ENCODE results near the gene RXRA.

Gene RXRA

GRCh38 chr9:134355561-134356279 is 29.5 kb downstream of the RXRA start:
- DNase-seq: no peak

DNA sequence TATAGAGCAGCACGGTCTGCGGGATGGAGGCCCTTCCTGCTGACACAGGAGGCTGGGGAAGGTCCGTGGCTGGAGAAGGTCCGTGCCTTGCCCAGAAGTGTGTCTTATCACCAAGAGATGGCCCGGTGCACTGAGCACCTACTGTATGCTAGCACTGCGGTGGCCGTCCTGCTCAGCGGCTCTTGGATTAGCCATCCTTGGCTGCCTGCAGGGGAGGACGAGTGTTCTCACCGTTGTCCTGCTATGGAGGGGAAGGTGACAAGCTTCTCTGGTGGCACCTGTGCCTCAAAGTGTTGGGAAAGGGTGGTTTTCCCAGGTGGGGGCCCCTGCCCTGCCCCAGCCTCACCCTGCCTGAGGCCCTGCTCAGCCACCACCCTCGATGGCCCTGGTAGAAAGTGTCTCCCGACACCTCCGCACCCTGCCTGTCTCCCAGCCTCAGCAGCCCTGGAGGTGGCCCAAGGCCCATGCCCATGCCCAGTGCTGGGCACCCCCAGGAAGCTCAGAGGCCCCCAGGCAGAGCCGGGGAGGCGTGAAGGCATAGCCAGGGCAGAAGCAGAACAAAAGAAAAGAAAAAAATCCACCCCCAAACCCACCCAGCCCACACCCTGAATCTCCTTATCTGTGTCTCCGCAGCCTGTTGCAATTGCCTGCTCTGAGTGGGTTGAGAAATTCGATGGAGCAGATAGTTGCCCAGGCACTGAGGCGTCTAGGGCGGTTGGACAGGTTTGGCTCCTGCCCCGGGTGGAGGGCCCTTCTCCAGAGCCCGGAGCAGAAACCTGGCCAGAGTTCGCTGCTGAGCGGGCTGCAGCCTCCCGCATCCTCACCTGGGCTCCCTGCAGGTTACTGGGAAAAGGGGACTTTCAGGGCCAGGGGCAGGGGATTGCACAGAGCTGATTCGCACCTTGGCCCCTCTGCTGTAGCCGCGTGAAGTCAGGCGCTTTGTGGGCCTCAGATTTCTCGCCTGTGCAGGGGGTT is 30.5 kb downstream of the RXRA start:
- no peak for DNase-seq

- DNase-seq: no peak
Measured at GRCh38 chr9:134357631-134358025, 31.4 kb downstream of the RXRA start.

DNA sequence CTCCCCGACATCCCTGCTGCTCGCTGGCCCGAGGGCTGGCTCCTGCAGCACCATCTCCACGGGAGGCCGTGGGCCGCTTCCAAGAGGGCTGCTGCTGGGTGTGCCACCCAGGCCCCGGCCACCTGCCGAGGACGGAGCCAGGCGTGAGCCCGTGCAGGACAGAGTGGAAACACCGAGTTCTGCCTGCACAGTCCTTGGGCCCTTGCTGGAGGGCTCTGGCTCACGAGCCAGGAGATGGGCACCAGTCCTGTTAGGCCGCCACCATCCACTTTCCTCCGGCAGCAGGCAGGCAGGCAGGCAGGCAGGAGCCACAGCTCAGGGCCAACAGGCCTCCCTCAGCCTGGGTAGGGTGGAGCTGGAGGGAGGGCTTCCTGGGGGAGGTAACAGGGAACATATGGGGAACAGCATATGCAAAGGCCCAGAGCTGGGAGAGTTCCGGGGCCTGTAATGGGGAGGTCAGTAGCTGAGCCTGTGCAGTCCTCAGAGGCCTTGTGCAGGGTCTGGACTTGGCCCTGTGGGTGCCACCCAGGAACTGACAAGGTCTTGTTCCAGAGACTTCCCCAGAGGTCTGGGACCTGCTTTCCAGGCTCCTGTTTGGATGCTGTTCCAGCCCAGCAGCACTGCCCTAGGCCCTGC is 31.9 kb downstream of the RXRA start:
- no peak for DNase-seq

GRCh38 chr9:134358662-134359319 is 32.5 kb downstream of the RXRA start:
- no peak for DNase-seq

DNA sequence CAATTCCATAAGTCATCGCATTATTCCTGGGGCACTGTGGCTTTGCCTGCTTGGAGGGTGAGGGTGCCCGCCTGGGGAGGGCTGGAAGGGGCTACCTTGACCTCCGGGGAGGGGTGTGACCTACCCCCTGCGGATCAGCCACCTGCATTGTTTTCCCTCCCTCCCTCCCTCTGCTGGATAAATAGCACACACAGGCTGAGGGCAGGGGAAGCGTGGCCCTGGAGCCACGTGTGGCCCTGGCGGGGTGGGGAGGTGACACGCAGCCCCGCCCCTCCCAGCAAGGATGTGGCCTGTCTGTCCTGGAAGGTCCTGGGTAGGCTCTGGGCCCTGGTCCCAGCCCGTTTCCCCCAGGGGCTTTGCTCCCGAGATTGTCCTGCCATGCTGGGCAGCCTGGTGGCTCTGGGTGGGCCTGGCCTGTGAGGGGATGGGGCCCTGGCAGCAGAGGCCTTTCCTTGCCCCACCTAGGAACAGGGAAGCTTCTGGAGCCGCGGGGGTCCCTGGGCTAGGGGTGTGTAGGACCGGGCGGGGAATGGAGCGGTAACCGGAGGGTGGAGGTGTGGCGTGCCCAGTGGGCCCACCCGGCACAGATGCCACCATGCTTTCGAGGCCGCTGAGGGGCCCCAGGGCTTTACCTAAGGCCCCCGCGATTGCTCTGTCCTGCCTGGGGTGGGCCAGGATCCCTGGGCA is 33.4 kb downstream of the RXRA start:
- no peak for DNase-seq

DNA sequence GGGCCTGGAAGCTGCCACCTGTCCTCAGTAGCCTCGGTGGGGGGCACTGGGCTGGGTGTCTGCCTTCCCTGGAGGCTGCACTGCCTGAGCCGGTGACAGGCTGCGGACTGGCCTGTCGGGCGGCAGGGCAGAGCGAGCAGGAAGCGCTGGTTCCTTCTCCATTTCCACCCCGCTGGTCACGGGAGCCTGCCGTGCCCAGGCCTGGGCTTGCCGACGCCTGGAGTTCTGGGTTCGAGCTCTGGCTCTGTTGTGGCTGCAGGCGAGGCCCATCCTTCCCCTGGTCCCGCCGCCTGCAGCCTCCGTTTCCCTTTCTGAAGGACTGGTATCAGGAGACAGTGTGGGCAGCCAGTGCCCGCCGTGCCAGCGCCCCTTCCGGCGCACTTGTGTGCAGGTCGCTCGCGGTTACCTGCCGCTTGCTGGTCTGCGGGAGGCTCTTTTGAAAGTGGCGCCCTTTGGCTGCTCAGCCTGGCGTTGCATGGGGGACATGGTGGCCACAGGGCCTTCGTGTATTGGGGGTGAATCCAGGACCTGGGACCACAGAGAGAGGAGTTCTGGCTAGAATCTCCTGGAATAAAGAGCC is 34.0 kb downstream of the RXRA start:
- no peak for DNase-seq

- no peak for DNase-seq
Measured at GRCh38 chr9:134360897-134361296, 34.6 kb downstream of the RXRA start.

- no peak for DNase-seq
Measured at GRCh38 chr9:134361426-134361825, 35.2 kb downstream of the RXRA start.

DNA sequence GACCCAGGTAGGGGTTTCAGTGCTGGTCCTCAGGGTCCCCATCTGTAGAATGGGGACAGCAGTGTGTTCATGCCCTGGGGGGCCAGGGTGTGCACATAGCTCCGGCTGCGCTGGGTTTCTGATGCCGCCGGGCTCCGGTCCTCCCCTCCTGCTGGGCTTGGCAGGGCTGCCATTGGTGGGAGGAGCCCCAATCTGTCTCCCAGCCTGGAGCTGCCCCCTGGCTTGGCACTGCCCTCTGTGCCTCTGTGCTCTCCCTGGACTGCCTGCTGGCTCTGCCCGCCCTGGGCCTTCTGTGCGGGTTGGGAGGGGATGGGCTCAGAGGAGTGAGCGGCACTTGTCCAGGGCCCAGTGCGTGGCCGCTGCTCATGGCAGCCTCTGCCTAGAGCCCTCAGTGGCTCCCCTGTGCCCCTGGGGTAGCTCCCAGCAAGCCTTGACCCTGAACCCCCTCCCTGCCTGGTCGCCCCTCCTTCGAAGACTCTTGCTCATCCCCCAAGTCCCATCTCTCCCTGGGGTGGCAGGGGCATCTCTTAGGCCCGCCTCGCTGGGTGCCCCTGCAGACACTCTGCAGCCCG is 35.7 kb downstream of the RXRA start:
- DNase-seq: no peak

DNA sequence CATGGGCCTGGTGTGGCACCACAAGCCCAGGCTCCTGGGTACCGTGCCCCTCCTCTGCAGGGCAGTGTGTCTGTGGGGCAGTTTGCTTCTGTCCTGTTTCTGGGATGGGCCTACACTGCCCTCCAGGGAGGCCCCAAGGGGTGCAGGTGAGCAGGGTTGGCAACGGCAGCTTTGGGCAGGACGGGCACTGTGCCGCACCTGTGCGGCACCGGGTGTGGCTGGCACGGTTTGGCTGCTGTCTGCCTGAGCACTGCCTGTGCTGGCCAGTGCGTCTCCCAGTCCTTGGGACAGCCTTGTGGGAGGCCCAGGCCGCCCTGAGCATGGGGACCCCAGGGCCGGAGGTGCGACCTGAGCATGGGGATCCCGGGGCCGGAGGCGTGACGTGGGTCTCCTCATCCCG is 37.2 kb downstream of the RXRA start:
- no peak for DNase-seq

GRCh38 chr9:134364391-134365114 is 38.3 kb downstream of the RXRA start:
- no peak for DNase-seq

DNA sequence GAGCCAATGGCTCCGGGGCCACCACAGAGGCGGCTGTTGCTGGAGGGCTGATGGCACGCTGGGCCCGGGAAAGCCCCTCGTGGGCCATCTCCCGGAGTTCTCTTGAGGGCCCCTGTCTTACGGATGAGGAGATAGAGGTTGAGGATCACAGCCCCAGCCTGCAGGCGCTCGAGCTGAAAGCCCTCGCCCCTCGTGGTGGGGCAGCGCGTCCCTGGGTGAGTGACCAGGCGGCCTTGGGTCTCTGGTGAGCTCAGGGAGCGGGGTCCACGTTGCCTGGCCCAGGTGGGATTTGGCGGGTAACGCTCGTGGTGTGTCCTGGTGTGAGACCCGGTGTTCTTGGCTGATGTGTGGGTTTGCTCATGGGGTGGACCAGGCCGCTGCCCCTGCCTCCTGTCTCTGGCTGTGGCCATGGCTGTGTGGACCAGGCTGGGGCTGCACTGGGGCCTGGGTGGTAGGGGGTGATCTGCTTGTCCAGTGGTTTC is 38.9 kb downstream of the RXRA start:
- no peak for DNase-seq

- no peak for DNase-seq
Measured at GRCh38 chr9:134365791-134366222, 39.6 kb downstream of the RXRA start.

GRCh38 chr9:134366223-134367031 is 40.2 kb downstream of the RXRA start:
- DNase-seq: no peak

GRCh38 chr9:134367061-134367460 is 40.8 kb downstream of the RXRA start:
- DNase-seq: no peak

- DNase-seq: no peak
Measured at GRCh38 chr9:134367791-134368490, 41.7 kb downstream of the RXRA start.

- no peak for DNase-seq
Measured at GRCh38 chr9:134368571-134368970, 42.3 kb downstream of the RXRA start.
